SK-N-SH (cell line): ENCODE measurements around the gene FASLG. TPM values are rescaled to one million over a fixed set of nuclear protein-coding genes. Genes with fewer than 3 reads are reported as not detected.

Experiments used
- CTCF ChIA-PET: fragments of 300-600, 350-600 bp; formaldehyde crosslinking; extraction: SDS; loops from one replicate; lab custom pipeline; 2021; lab: Yijun Ruan, JAX
- POLR2A ChIA-PET: fragments of 350-600 bp; sonication (Branson Sonifier 250); formaldehyde crosslinking; extraction: SDS; loops from one replicate; lab custom pipeline; 2020; ENCODE audit warnings: antibody characterized with exemption, inconsistent platforms; lab: Yijun Ruan, JAX
- DNase-seq: peaks from one replicate; pipeline ENCODE4 v3.0.0; 2012
- H2AFZ ChIP-seq: fragments of 200-600 bp; sonication (generic); 2 replicates; pipeline ENCODE4 v1.8.1; 2016; ENCODE audit warnings: antibody characterized with exemption, mild to moderate bottlenecking, low read depth
- H3F3A ChIP-seq: fragments of 200-600 bp; sonication (generic); replicated peaks from 2 replicates; pipeline ENCODE3; 2016; ENCODE audit warnings: antibody characterized with exemption, mild to moderate bottlenecking; ENCODE audit not compliant: insufficient read depth
- H3K27ac ChIP-seq, 2 experiments: fragments of 200-500 bp in 1 of 2; fragments of 200-600 bp in 1 of 2; sonication (Bioruptor generic) in 1 of 2; sonication (generic), shearing (Covaris generic) in 1 of 2; 2 replicates each; pipeline versions ENCODE4 v1.5.1 to v1.6.1; 2014 to 2016; ENCODE audit warnings: low read depth in 2 of 2, inconsistent platforms in 1 of 2, low read length in 1 of 2, mild to moderate bottlenecking in 1 of 2, mixed read lengths in 1 of 2
- H3K27me3 ChIP-seq: fragments of 200-600 bp; sonication (generic), shearing (Covaris generic); 2 replicates; pipeline ENCODE4 v1.6.1; 2016; ENCODE audit warnings: mixed run types; ENCODE audit not compliant: insufficient read depth
- H3K36me3 ChIP-seq, 2 experiments: fragments of 200-500 bp in 1 of 2; fragments of 200-600 bp in 1 of 2; sonication (Bioruptor generic) in 1 of 2; sonication (generic) in 1 of 2; replicated peaks in 1 of 2; 2 replicates each; pipeline versions ENCODE3 to v1.5.1; 2014 to 2016; ENCODE audit warnings: low read length in 1 of 2, mild to moderate bottlenecking in 1 of 2; ENCODE audit not compliant: insufficient read depth in 2 of 2, control insufficient read depth in 1 of 2
- H3K4me1 ChIP-seq, 2 experiments: fragments of 200-500 bp in 1 of 2; fragments of 200-600 bp in 1 of 2; sonication (Bioruptor generic) in 1 of 2; sonication (generic), shearing (Covaris generic) in 1 of 2; 2 replicates each; pipeline versions ENCODE4 v1.5.1 to v1.6.1; 2014 to 2016; ENCODE audit warnings: low read depth in 1 of 2, low read length in 1 of 2, mixed run types in 1 of 2; ENCODE audit not compliant: insufficient read depth in 2 of 2, control insufficient read depth in 1 of 2
- H3K4me2 ChIP-seq: fragments of 200-600 bp; sonication (generic), shearing (Covaris generic); 2 replicates; pipeline ENCODE4 v1.6.1; 2017; ENCODE audit warnings: mixed run types
- H3K4me3 ChIP-seq, 2 experiments: fragments of 200-500 bp in 1 of 2; fragments of 200-600 bp in 1 of 2; sonication (Bioruptor generic) in 1 of 2; sonication (generic), shearing (Covaris generic) in 1 of 2; 2 replicates each; pipeline versions ENCODE4 v1.5.1 to v1.8.1; 2014 to 2016; ENCODE audit warnings: low read depth in 2 of 2, inconsistent platforms in 1 of 2, low read length in 1 of 2, mild to moderate bottlenecking in 1 of 2, mixed read lengths in 1 of 2, moderate library complexity in 1 of 2
- H3K79me2 ChIP-seq: fragments of 200-600 bp; sonication (generic); 2 replicates; pipeline ENCODE4 v1.8.1; 2017; ENCODE audit warnings: mild to moderate bottlenecking; ENCODE audit not compliant: insufficient read depth
- H3K9ac ChIP-seq: fragments of 200-600 bp; sonication (generic); 2 replicates; pipeline ENCODE4 v1.6.1; 2017; ENCODE audit warnings: mixed run types
- H3K9me2 ChIP-seq: fragments of 200-600 bp; sonication (generic); 2 replicates; pipeline ENCODE4 v1.6.1; 2017; ENCODE audit warnings: mixed run types
- H3K9me3 ChIP-seq: fragments of 200-600 bp; sonication (generic); 2 replicates; pipeline ENCODE4 v1.6.1; 2017; ENCODE audit warnings: mixed run types, mild to moderate bottlenecking, moderate library complexity
- H4K20me1 ChIP-seq: fragments of 200-600 bp; sonication (generic); 2 replicates; pipeline ENCODE4 v1.6.1; 2017; ENCODE audit warnings: mild to moderate bottlenecking, mixed run types; ENCODE audit not compliant: insufficient read depth
- ELF1 ChIP-seq: IDR thresholded peaks from 2 replicates; pipeline ENCODE4 v1.4.0; 2012
- EZH2phosphoT487 ChIP-seq: fragments of 200-600 bp; sonication (generic); IDR thresholded peaks from 2 replicates; pipeline ENCODE4 v1.6.1; 2017; ENCODE audit warnings: low read depth, mixed run types, mild to moderate bottlenecking, antibody characterized with exemption, moderate library complexity, borderline replicate concordance
- MXI1 ChIP-seq: IDR thresholded peaks from 2 replicates; pipeline ENCODE4 v1.6.1; 2012; ENCODE audit warnings: mild to moderate bottlenecking, low read depth, low read length, improper control_type of control experiment
- NFIC ChIP-seq: IDR thresholded peaks from 2 replicates; pipeline ENCODE4 v1.4.0; 2012; ENCODE audit warnings: borderline replicate concordance
- RAD21 ChIP-seq: IDR thresholded peaks from 2 replicates; pipeline ENCODE4 v1.6.1; 2012; ENCODE audit warnings: mild to moderate bottlenecking, low read length
- RCOR1 ChIP-seq: fragments of 150-350 bp; IDR thresholded peaks from 2 replicates; pipeline ENCODE4 v1.6.1; 2017; ENCODE audit warnings: antibody characterized with exemption, low read length
- RFX5 ChIP-seq: IDR thresholded peaks from 2 replicates; pipeline ENCODE4 v1.6.1; 2012; ENCODE audit warnings: mild to moderate bottlenecking, improper control_type of control experiment, low read length
- TCF12 ChIP-seq: IDR thresholded peaks from 2 replicates; pipeline ENCODE4 v1.4.0; 2012
- TEAD4 ChIP-seq: IDR thresholded peaks from 2 replicates; pipeline ENCODE4 v1.4.0; 2012; ENCODE audit warnings: mild to moderate bottlenecking, borderline replicate concordance; ENCODE audit not compliant: insufficient read depth
- YY1 ChIP-seq: IDR thresholded peaks from 2 replicates; pipeline ENCODE4 v1.4.0; 2012; ENCODE audit warnings: low read depth, mild to moderate bottlenecking
- WGBS: methylation state at CpG from one replicate; pipeline ENCODE4 v1.1.6; 2017; ENCODE audit warnings: low lambda C conversion rate; 5-methylcytosine and 5-hydroxymethylcytosine counted together
- polyA plus RNA-seq, 3 experiments: library from polyadenylated mRNA; depleted of rRNA; stranded (reverse); fragments of >200 nt; gene quantifications; 2 replicates each; pipeline ENCODE4 v1.2.3, GENCODE V29; 2012
- TF ChIP-seq, protein P1 (sequence below): fragments of 150-350 bp; IDR thresholded peaks from 2 replicates; pipeline ENCODE4 v1.6.1; 2017; ENCODE audit warnings: antibody characterized with exemption, low read length, low read depth, borderline replicate concordance
- TF ChIP-seq, protein P2 (sequence below): IDR thresholded peaks from 2 replicates; pipeline ENCODE4 v1.4.0; 2012; ENCODE audit warnings: low read depth
- TF ChIP-seq, protein P3 (sequence below): IDR thresholded peaks from 2 replicates; pipeline ENCODE4 v1.6.1; 2012; ENCODE audit warnings: mild to moderate bottlenecking, low read depth, low read length, moderate library complexity
- TF ChIP-seq, protein P4 (sequence below): IDR thresholded peaks from 2 replicates; pipeline ENCODE4; 2012
- TF ChIP-seq, protein P5 (sequence below): fragments of 150-350 bp; IDR thresholded peaks from 2 replicates; pipeline ENCODE4 v1.6.1; 2016; ENCODE audit warnings: mild to moderate bottlenecking, low read depth, low read length
- TF ChIP-seq, protein P6 (sequence below): IDR thresholded peaks from 2 replicates; pipeline ENCODE4 v1.4.0; 2012; ENCODE audit warnings: low read depth, borderline replicate concordance

Gene FASLG
- polyA plus RNA-seq, 1 of the 3 experiments (the other 2 are of a cell fraction): not detected

DNA sequence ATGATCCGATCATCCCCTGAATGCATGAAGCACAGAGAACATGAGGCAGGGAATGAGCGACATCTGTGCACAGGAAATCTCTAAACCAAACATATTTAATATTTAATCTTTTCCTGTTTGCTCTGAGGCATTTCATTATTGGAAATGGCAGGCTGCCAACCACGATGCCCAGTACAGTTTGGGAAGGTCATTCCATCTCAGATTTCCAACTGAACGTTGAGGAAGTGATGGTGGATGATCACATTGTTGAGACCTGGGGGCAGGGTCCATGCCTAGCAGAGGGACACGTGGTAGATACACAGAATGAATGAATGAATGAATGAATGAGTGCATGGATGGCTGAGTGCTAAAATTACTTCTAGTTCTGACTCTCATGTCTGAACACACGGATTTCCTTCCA is 15.9 kb upstream of the FASLG start:
- no peaks in the 10 kb centered on the region for H3K36me3 ChIP-seq
- POLR2A ChIA-PET: no interaction called here
- no peaks in the 10 kb centered on the region for H3K27me3 ChIP-seq
- peak; percentile 60 for TF ChIP-seq NFIC
- TF ChIP-seq RFX5: no peak
- TF ChIP-seq, protein P1, sequence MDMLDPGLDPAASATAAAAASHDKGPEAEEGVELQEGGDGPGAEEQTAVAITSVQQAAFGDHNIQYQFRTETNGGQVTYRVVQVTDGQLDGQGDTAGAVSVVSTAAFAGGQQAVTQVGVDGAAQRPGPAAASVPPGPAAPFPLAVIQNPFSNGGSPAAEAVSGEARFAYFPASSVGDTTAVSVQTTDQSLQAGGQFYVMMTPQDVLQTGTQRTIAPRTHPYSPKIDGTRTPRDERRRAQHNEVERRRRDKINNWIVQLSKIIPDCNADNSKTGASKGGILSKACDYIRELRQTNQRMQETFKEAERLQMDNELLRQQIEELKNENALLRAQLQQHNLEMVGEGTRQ: no peak
- TF ChIP-seq, protein P2, sequence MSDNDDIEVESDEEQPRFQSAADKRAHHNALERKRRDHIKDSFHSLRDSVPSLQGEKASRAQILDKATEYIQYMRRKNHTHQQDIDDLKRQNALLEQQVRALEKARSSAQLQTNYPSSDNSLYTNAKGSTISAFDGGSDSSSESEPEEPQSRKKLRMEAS: 0 out of 2 replicates have a peak, but pooled peaks have one; percentile 18
- TF ChIP-seq, all 33 proteins: peak for 2
- Histone ChIP-seq H3K9me3 (no peaks in the 10 kb centered on the region), H3K4me1 (peaks cover 17 to 24% of the 10 kb centered on the region in 2 experiments; a peak in 3 of 4 replicates), H3K9ac (no peak overlapping the region), H3F3A (peaks cover 24% of the 10 kb centered on the region), H3K4me3 (no peak overlapping the region), H3K4me2 (no peak overlapping the region), H3K9me2 (no peaks in the 10 kb centered on the region), H3K79me2 (no peaks in the 10 kb centered on the region), H3K27ac (no peak overlapping the region), H2AFZ (no peak overlapping the region), H4K20me1 (no peaks in the 10 kb centered on the region)
- no peak for DNase-seq
- 39% methylated on average over 6 of the region's 6 CpGs for WGBS
- CTCF ChIA-PET: no interaction called here

DNA sequence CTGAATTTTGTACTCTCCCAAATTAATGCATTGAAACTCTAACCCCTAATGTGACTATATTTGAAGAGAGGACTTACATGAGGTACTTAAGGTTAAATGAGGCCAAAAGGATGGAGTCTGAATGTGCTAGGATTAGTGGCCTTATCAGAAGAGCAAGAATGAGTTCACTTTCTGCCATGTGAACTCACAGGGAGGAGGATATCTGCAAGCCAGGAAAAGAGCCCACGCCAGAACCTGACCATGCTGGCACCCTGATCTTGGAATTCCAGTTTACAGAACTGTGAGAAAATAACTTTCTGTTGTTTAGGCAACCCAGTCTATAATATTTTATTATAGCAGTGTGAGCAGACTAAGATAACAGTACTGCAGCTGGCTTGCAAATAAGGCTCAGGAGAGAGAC is 12.2 kb upstream of the FASLG start:
- no peak for DNase-seq
- no peaks in the 10 kb centered on the region for H3K9me3 ChIP-seq
- no peaks in the 10 kb centered on the region for H3K36me3 ChIP-seq
- H3K9ac ChIP-seq: no peak overlapping the region
- no peak overlapping the region for H3K4me3 ChIP-seq
- WGBS: 93% methylated on average over 1 of the region's 1 CpG
- ChIA-PET CTCF (no interaction called here), POLR2A (no interaction called here)
- H3K79me2 ChIP-seq: no peaks in the 10 kb centered on the region
- no peaks in the 10 kb centered on the region for H3K9me2 ChIP-seq
- no peak overlapping the region for H3K4me2 ChIP-seq
- H3K27ac ChIP-seq: no peak overlapping the region
- peaks cover 5 to 6% of the 10 kb centered on the region in 2 experiments; a peak in 1 of 4 replicates for H3K4me1 ChIP-seq
- no peaks in the 10 kb centered on the region for H3F3A ChIP-seq
- no peaks in the 10 kb centered on the region for H4K20me1 ChIP-seq
- no peak overlapping the region for H2AFZ ChIP-seq
- H3K27me3 ChIP-seq: no peaks in the 10 kb centered on the region
- TF ChIP-seq, protein P3, sequence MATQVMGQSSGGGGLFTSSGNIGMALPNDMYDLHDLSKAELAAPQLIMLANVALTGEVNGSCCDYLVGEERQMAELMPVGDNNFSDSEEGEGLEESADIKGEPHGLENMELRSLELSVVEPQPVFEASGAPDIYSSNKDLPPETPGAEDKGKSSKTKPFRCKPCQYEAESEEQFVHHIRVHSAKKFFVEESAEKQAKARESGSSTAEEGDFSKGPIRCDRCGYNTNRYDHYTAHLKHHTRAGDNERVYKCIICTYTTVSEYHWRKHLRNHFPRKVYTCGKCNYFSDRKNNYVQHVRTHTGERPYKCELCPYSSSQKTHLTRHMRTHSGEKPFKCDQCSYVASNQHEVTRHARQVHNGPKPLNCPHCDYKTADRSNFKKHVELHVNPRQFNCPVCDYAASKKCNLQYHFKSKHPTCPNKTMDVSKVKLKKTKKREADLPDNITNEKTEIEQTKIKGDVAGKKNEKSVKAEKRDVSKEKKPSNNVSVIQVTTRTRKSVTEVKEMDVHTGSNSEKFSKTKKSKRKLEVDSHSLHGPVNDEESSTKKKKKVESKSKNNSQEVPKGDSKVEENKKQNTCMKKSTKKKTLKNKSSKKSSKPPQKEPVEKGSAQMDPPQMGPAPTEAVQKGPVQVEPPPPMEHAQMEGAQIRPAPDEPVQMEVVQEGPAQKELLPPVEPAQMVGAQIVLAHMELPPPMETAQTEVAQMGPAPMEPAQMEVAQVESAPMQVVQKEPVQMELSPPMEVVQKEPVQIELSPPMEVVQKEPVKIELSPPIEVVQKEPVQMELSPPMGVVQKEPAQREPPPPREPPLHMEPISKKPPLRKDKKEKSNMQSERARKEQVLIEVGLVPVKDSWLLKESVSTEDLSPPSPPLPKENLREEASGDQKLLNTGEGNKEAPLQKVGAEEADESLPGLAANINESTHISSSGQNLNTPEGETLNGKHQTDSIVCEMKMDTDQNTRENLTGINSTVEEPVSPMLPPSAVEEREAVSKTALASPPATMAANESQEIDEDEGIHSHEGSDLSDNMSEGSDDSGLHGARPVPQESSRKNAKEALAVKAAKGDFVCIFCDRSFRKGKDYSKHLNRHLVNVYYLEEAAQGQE: no peak
- no peak for TF ChIP-seq RAD21
- TF ChIP-seq, protein P2: no peak
- TF ChIP-seq EZH2phosphoT487: no peak
- no peak for TF ChIP-seq ELF1
- no peak for TF ChIP-seq MXI1
- TF ChIP-seq RFX5: no peak
- TF ChIP-seq, protein P4, sequence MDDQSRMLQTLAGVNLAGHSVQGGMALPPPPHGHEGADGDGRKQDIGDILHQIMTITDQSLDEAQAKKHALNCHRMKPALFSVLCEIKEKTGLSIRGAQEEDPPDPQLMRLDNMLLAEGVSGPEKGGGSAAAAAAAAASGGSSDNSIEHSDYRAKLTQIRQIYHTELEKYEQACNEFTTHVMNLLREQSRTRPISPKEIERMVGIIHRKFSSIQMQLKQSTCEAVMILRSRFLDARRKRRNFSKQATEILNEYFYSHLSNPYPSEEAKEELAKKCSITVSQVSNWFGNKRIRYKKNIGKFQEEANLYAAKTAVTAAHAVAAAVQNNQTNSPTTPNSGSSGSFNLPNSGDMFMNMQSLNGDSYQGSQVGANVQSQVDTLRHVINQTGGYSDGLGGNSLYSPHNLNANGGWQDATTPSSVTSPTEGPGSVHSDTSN: no peak
- TF ChIP-seq, protein P5, sequence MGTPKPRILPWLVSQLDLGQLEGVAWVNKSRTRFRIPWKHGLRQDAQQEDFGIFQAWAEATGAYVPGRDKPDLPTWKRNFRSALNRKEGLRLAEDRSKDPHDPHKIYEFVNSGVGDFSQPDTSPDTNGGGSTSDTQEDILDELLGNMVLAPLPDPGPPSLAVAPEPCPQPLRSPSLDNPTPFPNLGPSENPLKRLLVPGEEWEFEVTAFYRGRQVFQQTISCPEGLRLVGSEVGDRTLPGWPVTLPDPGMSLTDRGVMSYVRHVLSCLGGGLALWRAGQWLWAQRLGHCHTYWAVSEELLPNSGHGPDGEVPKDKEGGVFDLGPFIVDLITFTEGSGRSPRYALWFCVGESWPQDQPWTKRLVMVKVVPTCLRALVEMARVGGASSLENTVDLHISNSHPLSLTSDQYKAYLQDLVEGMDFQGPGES: no peak
- no peak for TF ChIP-seq TEAD4
- TF ChIP-seq, protein P1: no peak
- no peak for TF ChIP-seq RCOR1
- no peak for TF ChIP-seq YY1
- TF ChIP-seq, protein P6, sequence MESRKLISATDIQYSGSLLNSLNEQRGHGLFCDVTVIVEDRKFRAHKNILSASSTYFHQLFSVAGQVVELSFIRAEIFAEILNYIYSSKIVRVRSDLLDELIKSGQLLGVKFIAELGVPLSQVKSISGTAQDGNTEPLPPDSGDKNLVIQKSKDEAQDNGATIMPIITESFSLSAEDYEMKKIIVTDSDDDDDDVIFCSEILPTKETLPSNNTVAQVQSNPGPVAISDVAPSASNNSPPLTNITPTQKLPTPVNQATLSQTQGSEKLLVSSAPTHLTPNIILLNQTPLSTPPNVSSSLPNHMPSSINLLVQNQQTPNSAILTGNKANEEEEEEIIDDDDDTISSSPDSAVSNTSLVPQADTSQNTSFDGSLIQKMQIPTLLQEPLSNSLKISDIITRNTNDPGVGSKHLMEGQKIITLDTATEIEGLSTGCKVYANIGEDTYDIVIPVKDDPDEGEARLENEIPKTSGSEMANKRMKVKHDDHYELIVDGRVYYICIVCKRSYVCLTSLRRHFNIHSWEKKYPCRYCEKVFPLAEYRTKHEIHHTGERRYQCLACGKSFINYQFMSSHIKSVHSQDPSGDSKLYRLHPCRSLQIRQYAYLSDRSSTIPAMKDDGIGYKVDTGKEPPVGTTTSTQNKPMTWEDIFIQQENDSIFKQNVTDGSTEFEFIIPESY: no peak
- TF ChIP-seq TCF12: no peak
